HEK293 (cell line): ENCODE results near the gene DAGLB.

Experiments
- CTCF ChIA-PET: fragments of 350-600 bp; formaldehyde crosslinking; extraction: SDS; loops from one replicate; lab custom pipeline; 2021; ENCODE audit warnings: antibody characterized with exemption; lab: Yijun Ruan, JAX
- POLR2A ChIA-PET: fragments of 300-600 bp; formaldehyde crosslinking; extraction: SDS; loops from one replicate; lab custom pipeline; 2020; ENCODE audit warnings: antibody characterized with exemption, inconsistent platforms; lab: Yijun Ruan, JAX
- H3K27ac ChIP-seq: fragments of 200-500 bp; sonication (Bioruptor generic); 2 replicates; pipeline ENCODE4 v1.5.1; 2014; ENCODE audit warnings: low read depth, low read length, control low read depth, inconsistent platforms; ENCODE audit errors: extremely low read depth
- H3K36me3 ChIP-seq, 2 experiments: fragments of 200-500 bp in 1 of 2; sonication (Bioruptor generic) in 1 of 2; 1 replicate in 1 of 2; 2 replicates in 1 of 2; pipeline ENCODE4 v1.5.1; 2014 to 2017; ENCODE audit warnings: inconsistent platforms in 2 of 2, low read length in 2 of 2; ENCODE audit not compliant: control insufficient read depth in 2 of 2, insufficient read depth in 1 of 2
- H3K4me1 ChIP-seq: fragments of 200-500 bp; sonication (Bioruptor generic); 2 replicates; pipeline ENCODE4 v1.5.1; 2014; ENCODE audit warnings: mild to moderate bottlenecking, low read length, inconsistent platforms; ENCODE audit not compliant: control insufficient read depth, insufficient read depth
- H3K4me3 ChIP-seq: 2 replicates; pipeline ENCODE4 v1.5.1; 2011; ENCODE audit warnings: low read depth, mild to moderate bottlenecking, control low read depth, low read length, moderate library complexity
- H3K9me3 ChIP-seq: fragments of 200-500 bp; sonication (Bioruptor generic); 2 replicates; pipeline ENCODE4 v1.5.1; 2014; ENCODE audit warnings: low read depth, low read length, inconsistent platforms; ENCODE audit not compliant: control insufficient read depth, insufficient read depth
- CTCF ChIP-seq: fragments of 450-650 bp; formaldehyde crosslinking; IDR thresholded peaks from 2 replicates; pipeline ENCODE4 v1.5.1; 2016; ENCODE audit warnings: missing biosample characterization, missing genetic modification characterization
- ELK4 ChIP-seq: IDR thresholded peaks from 2 replicates; pipeline ENCODE4 v1.6.1; 2011; ENCODE audit warnings: mild to moderate bottlenecking, low read depth, low read length, borderline replicate concordance
- FEZF1 ChIP-seq: fragments of 450-650 bp; formaldehyde crosslinking; IDR thresholded peaks from 2 replicates; pipeline ENCODE4 v1.5.1; 2016; ENCODE audit warnings: missing biosample characterization, missing genetic modification characterization
- KLF10 ChIP-seq: fragments of 450-650 bp; IDR thresholded peaks from 2 replicates; pipeline ENCODE4 v1.5.1; 2018; ENCODE audit warnings: missing biosample characterization, mild to moderate bottlenecking, missing genetic modification characterization
- MZF1 ChIP-seq: fragments of 450-650 bp; formaldehyde crosslinking; IDR thresholded peaks from 2 replicates; pipeline ENCODE4 v1.5.1; 2017; ENCODE audit warnings: missing biosample characterization, missing genetic modification characterization, borderline replicate concordance
- OVOL3 ChIP-seq: fragments of 450-650 bp; formaldehyde crosslinking; IDR thresholded peaks from 2 replicates; pipeline ENCODE4 v1.5.1; 2016; ENCODE audit warnings: missing biosample characterization, missing genetic modification characterization
- SETDB1 ChIP-seq: IDR thresholded peaks from one replicate; pipeline ENCODE4 v1.6.1; 2017; ENCODE audit warnings: mild to moderate bottlenecking, low read length, moderate library complexity, mixed read lengths; ENCODE audit not compliant: insufficient read length
- WT1 ChIP-seq: fragments of 450-650 bp; formaldehyde crosslinking; IDR thresholded peaks from 2 replicates; pipeline ENCODE4 v1.5.1; 2016; ENCODE audit warnings: missing biosample characterization, missing genetic modification characterization
- ZBTB20 ChIP-seq: fragments of 450-650 bp; formaldehyde crosslinking; IDR thresholded peaks from 2 replicates; pipeline ENCODE4 v1.5.1; 2016; ENCODE audit warnings: missing biosample characterization, missing genetic modification characterization
- ZEB2 ChIP-seq: fragments of 450-650 bp; formaldehyde crosslinking; IDR thresholded peaks from 2 replicates; pipeline ENCODE4 v1.5.1; 2016; ENCODE audit warnings: missing biosample characterization, missing genetic modification characterization
- ZNF24 ChIP-seq: fragments of 450-650 bp; formaldehyde crosslinking; IDR thresholded peaks from 2 replicates; pipeline ENCODE4 v1.5.1; 2016; ENCODE audit warnings: missing biosample characterization, missing genetic modification characterization
- ZNF426 ChIP-seq: fragments of 450-650 bp; formaldehyde crosslinking; IDR thresholded peaks from 2 replicates; pipeline ENCODE4 v1.5.1; 2017; ENCODE audit warnings: missing biosample characterization, missing genetic modification characterization, mild to moderate bottlenecking, inconsistent platforms, moderate library complexity
- ZNF488 ChIP-seq: fragments of 450-650 bp; formaldehyde crosslinking; IDR thresholded peaks from 2 replicates; pipeline ENCODE4 v1.5.1; 2016; ENCODE audit warnings: missing biosample characterization, missing genetic modification characterization
- ZNF510 ChIP-seq: fragments of 450-650 bp; formaldehyde crosslinking; IDR thresholded peaks from 2 replicates; pipeline ENCODE4 v1.5.1; 2018; ENCODE audit warnings: mild to moderate bottlenecking, missing genetic modification characterization, missing biosample characterization; ENCODE audit not compliant: insufficient replicate concordance
- ZNF518A ChIP-seq: fragments of 450-650 bp; formaldehyde crosslinking; conservative IDR thresholded peaks from 2 replicates; pipeline ENCODE4 v1.5.1; 2016; ENCODE audit warnings: low read depth, missing biosample characterization, missing genetic modification characterization
- ZNF561 ChIP-seq: fragments of 450-650 bp; IDR thresholded peaks from 2 replicates; pipeline ENCODE4 v1.5.1; 2018; ENCODE audit warnings: missing biosample characterization, missing genetic modification characterization, borderline replicate concordance
- ZNF600 ChIP-seq: fragments of 450-650 bp; formaldehyde crosslinking; IDR thresholded peaks from 2 replicates; pipeline ENCODE4 v1.5.1; 2016; ENCODE audit warnings: missing biosample characterization, missing genetic modification characterization
- ZNF626 ChIP-seq: fragments of 450-650 bp; sonication (Bioruptor Pico); formaldehyde crosslinking; IDR thresholded peaks from 2 replicates; pipeline ENCODE4 v1.5.1; 2018; ENCODE audit warnings: missing biosample characterization, missing genetic modification characterization, inconsistent platforms
- ZNF645 ChIP-seq: fragments of 450-650 bp; formaldehyde crosslinking; IDR thresholded peaks from 2 replicates; pipeline ENCODE4; 2016; ENCODE audit warnings: missing biosample characterization, missing genetic modification characterization
- ZNF664 ChIP-seq: fragments of 450-650 bp; formaldehyde crosslinking; IDR thresholded peaks from 2 replicates; pipeline ENCODE4 v1.5.1; 2016; ENCODE audit warnings: missing biosample characterization, missing genetic modification characterization
- ZNF777 ChIP-seq: fragments of 450-650 bp; formaldehyde crosslinking; IDR thresholded peaks from 2 replicates; pipeline ENCODE4 v1.5.1; 2017; ENCODE audit warnings: missing biosample characterization, missing genetic modification characterization, borderline replicate concordance
- ZSCAN30 ChIP-seq: fragments of 450-650 bp; IDR thresholded peaks from 2 replicates; pipeline ENCODE4 v1.5.1; 2018; ENCODE audit warnings: missing biosample characterization, mild to moderate bottlenecking, missing genetic modification characterization, moderate library complexity
- ZSCAN4 ChIP-seq: fragments of 450-650 bp; formaldehyde crosslinking; IDR thresholded peaks from 2 replicates; pipeline ENCODE4 v1.5.1; 2017; ENCODE audit warnings: missing biosample characterization, missing genetic modification characterization

The DAGLB gene

GRCh38 chr7:6422095-6422494 lies 25.7 kb downstream of the DAGLB start (continued):
- TF ChIP-seq ZNF664 (tag by site-specific recombination) (no peak), WT1 (tag by site-specific recombination) (no peak), ZNF626 (no peak), ZNF24 (tag by site-specific recombination) (no peak), SETDB1 (no peak), ZNF426 (tag by site-specific recombination) (no peak), ZNF600 (tag by site-specific recombination) (no peak), ZNF777 (no peak)

- H3K9me3 ChIP-seq, result no peaks in the 10 kb centered on the region
- TF ChIP-seq ZNF626 (no peak), ZNF488 (tag by site-specific recombination) (no peak), ZEB2 (tag by site-specific recombination) (no peak), FEZF1 (tag by site-specific recombination) (no peak), ZNF645 (tag by site-specific recombination) (no peak), ZBTB20 (tag by site-specific recombination) (no peak), ZSCAN4 (no peak), OVOL3 (tag by site-specific recombination) (no peak), ZNF510 (no peak), KLF10 (tag by site-specific recombination) (no peak), ELK4 (no peak), ZNF518A (tag by site-specific recombination) (no peak), ZSCAN30 (tag by site-specific recombination) (no peak), MZF1 (tag by site-specific recombination) (no peak), CTCF (tag by site-specific recombination) (no peak), ZNF561 (tag by site-specific recombination) (no peak)
- H3K27ac ChIP-seq, result no peak overlapping the region
- no peaks in the 10 kb centered on the region for H3K4me1 ChIP-seq
- ChIA-PET CTCF (interaction anchor here (0.6 kb wide), 1 partner anchor 9 kb away, joined by 3 read pairs; no protein-coding TSS in a partner anchor), POLR2A (no interaction called here)
- H3K4me3 ChIP-seq, result no peak overlapping the region
- peaks cover 12 to 51% of the 10 kb centered on the region in 2 experiments; a peak in 2 of 3 replicates for H3K36me3 ChIP-seq
Measured at GRCh38 chr7:6420680-6421079, 27.1 kb downstream of the DAGLB start.
